Mucosa of descending colon (tissue), 3 donors: Measurements from ENCODE around the gene THOP1. TPM values are rescaled to one million over a fixed set of nuclear protein-coding genes. Genes with fewer than 3 reads are reported as not detected.
A peak's percentile ranks its signal among the peaks of the same experiment; 100 is the strongest.

ENCODE experiments used
- ATAC-seq: fragments of 200-7000 bp; cut with Tn5 transposase; one replicate; pipeline ENCODE4 v1.9.1; 2020; ENCODE audit warnings: mild to moderate bottlenecking, moderate library complexity
- DNase-seq, 3 donors: peaks; one replicate each; pipeline ENCODE4 v3.0.0-alpha.2; 2020
- H3K36me3 ChIP-seq: fragments of 200-600 bp; one replicate; pipeline ENCODE4 v1.8.0; 2021; ENCODE audit warnings: low read depth, mild to moderate bottlenecking
- H3K4me1 ChIP-seq: fragments of 200-600 bp; one replicate; pipeline ENCODE4 v1.8.0; 2021; ENCODE audit warnings: low read depth, mild to moderate bottlenecking
- H3K4me3 ChIP-seq: fragments of 200-600 bp; one replicate; pipeline ENCODE4 v1.8.0; 2021; ENCODE audit warnings: mild to moderate bottlenecking
- H3K9me3 ChIP-seq: fragments of 200-600 bp; one replicate; pipeline ENCODE4 v1.8.0; 2021; ENCODE audit warnings: mild to moderate bottlenecking
- intact Hi-C, 2 donors: fragments of 100-400 bp; cut with DNase I in 1 of 2; cut with micrococcal nuclease in 1 of 2; formaldehyde crosslinking; loops; one replicate each; pipeline versions ENCODE4 v1.11.0 to v1.11.1; 2022; cut with DNase I, micrococcal nuclease
- total RNA-seq, 3 donors: library from RNA; stranded (reverse); fragmentation: NEBNext Ultra II Directional in 2 of 3; extraction: Animal tissue kit (Norgen Biotek cat#: 25700) in 2 of 3; gene quantifications; one replicate each; pipeline versions ENCODE4 v1.2.1 to v1.2.4, GENCODE V29; 2021 to 2023
- TF ChIP-seq, protein P1 (sequence below): fragments of 200-600 bp; IDR thresholded peaks from one replicate; pipeline ENCODE4 v1.8.0; 2022; ENCODE audit warnings: antibody characterized with exemption, mild to moderate bottlenecking
- donor health status: DM: no; HTN: no; CAD: no; lungs with moderate emphysema.
- donor health status: DM: no; HTN: no; CAD: no.
- donor health status: DM: no; HTN: yes; CAD: no.

Gene THOP1
- total RNA-seq, 3 donors from 2014 or later: 38.5 to 53.1 (median 46.6) TPM

DNA sequence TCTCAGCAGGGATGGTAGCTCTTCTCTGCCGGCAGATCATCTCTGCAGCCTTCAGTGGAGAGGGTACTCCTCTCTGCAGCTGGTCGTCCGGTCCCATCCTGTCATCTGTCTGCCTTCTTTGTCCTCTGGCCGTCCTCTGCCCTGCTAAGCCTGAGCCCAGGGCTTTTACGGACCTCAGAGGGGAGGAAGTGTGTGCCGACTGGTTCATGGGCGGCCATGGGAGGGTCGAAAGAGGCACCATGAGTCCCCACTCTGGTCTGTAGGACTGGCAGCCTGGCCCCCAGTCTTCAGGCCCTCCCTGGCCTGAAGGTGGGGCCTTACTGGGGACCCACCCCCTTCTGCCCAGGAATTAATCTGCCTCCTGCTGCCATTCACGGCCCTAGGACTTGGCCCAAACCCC, 38.3 kb downstream of the THOP1 start:
- Histone ChIP-seq H3K4me3 (no peak overlapping the region), H3K9me3 (peaks cover 4% of the 10 kb centered on the region), H3K36me3 (no peaks in the 10 kb centered on the region), H3K4me1 (peaks cover 6% of the 10 kb centered on the region)
- ATAC-seq (no peak), DNase-seq (peak in 1 of 3 donors; percentile 12)
- intact Hi-C loops: no loop called here
- TF ChIP-seq, protein P1, sequence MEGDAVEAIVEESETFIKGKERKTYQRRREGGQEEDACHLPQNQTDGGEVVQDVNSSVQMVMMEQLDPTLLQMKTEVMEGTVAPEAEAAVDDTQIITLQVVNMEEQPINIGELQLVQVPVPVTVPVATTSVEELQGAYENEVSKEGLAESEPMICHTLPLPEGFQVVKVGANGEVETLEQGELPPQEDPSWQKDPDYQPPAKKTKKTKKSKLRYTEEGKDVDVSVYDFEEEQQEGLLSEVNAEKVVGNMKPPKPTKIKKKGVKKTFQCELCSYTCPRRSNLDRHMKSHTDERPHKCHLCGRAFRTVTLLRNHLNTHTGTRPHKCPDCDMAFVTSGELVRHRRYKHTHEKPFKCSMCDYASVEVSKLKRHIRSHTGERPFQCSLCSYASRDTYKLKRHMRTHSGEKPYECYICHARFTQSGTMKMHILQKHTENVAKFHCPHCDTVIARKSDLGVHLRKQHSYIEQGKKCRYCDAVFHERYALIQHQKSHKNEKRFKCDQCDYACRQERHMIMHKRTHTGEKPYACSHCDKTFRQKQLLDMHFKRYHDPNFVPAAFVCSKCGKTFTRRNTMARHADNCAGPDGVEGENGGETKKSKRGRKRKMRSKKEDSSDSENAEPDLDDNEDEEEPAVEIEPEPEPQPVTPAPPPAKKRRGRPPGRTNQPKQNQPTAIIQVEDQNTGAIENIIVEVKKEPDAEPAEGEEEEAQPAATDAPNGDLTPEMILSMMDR: no peak

- H3K9me3 ChIP-seq: peaks cover 4% of the 10 kb centered on the region
- H3K4me1 ChIP-seq: peaks cover 6% of the 10 kb centered on the region
- ATAC-seq (no peak), DNase-seq (no peak)
- no peak overlapping the region for H3K4me3 ChIP-seq
- TF ChIP-seq, protein P1: no peak
- intact Hi-C loops: no loop called here
- H3K36me3 ChIP-seq: no peaks in the 10 kb centered on the region
These were observed 38.8 kb downstream of the THOP1 start for GRCh38 chr19:2824129-2824528.

- TF ChIP-seq, protein P1: no peak
- peaks cover 30% of the 10 kb centered on the region for H3K9me3 ChIP-seq
- no peak overlapping the region for H3K4me3 ChIP-seq
- no peaks in the 10 kb centered on the region for H3K36me3 ChIP-seq
- no peak for DNase-seq
- no peak for ATAC-seq
- intact Hi-C loops: no loop called here
- no peaks in the 10 kb centered on the region for H3K4me1 ChIP-seq
These were observed 41.7 kb downstream of the THOP1 start for GRCh38 chr19:2827022-2827421.

GRCh38 chr19:2827840-2828489, 42.7 kb downstream of the THOP1 start:
- Histone ChIP-seq H3K4me3 (no peak overlapping the region), H3K9me3 (peaks cover 39% of the 10 kb centered on the region), H3K36me3 (peaks cover 5% of the 10 kb centered on the region), H3K4me1 (no peaks in the 10 kb centered on the region)
- intact Hi-C loops: no loop called here
- DNase-seq (no peak), ATAC-seq (no peak)
- TF ChIP-seq, protein P1: no peak

DNA sequence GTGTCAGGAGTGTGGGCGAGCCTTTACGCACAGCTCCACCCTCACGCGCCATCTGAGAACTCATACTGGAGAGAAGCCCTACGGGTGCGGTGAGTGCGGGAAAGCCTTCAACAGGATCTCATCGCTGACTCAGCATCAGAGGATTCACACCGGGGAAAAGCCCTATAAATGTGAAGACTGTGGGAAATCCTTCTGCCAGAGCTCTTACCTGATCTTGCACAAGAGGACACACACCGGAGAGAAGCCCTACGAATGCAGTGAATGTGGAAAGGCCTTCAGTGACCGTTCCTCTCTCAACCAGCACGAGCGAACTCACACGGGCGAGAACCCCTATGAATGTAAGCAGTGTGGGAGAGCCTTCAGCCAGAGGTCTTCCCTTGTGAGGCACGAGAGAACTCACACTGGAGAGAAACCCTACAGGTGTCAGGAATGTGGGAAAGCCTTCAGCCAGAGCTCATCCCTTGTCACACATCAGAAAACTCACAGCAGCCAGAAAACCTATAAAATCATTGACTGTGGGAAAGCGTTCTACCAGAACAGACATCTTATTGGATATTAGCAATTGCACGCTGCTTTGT, 49.1 kb downstream of the THOP1 start:
- Histone ChIP-seq H3K9me3 (peaks cover 79% of the 10 kb centered on the region), H3K4me1 (no peaks in the 10 kb centered on the region), H3K4me3 (no peak overlapping the region), H3K36me3 (peaks cover 5% of the 10 kb centered on the region)
- TF ChIP-seq, protein P1: no peak
- ATAC-seq: no peak
- intact Hi-C loops: no loop called here
- DNase-seq: no peak
